Erythroblast (primary cell): Measurements from ENCODE around the gene TEKTIP1.
"Not testable (repeated sequence)": the region's sequence is repeated elsewhere in the genome, so short reads cannot be mapped to it uniquely, and the experiment has no call there.

Experiments used
- DNase-seq, 2 experiments: peaks; one replicate each; lab custom pipeline; 2025; lab: John Stamatoyannopoulos, UW
- GATA1 ChIP-seq: IDR thresholded peaks from 2 replicates; pipeline ENCODE4 v1.6.1; 2011; ENCODE audit warnings: low read depth, mild to moderate bottlenecking, control low read depth, low read length, moderate library complexity
- POLR2A ChIP-seq: IDR thresholded peaks from 2 replicates; pipeline ENCODE4 v1.6.1; 2011; ENCODE audit warnings: mild to moderate bottlenecking, low read length

Gene TEKTIP1

DNA sequence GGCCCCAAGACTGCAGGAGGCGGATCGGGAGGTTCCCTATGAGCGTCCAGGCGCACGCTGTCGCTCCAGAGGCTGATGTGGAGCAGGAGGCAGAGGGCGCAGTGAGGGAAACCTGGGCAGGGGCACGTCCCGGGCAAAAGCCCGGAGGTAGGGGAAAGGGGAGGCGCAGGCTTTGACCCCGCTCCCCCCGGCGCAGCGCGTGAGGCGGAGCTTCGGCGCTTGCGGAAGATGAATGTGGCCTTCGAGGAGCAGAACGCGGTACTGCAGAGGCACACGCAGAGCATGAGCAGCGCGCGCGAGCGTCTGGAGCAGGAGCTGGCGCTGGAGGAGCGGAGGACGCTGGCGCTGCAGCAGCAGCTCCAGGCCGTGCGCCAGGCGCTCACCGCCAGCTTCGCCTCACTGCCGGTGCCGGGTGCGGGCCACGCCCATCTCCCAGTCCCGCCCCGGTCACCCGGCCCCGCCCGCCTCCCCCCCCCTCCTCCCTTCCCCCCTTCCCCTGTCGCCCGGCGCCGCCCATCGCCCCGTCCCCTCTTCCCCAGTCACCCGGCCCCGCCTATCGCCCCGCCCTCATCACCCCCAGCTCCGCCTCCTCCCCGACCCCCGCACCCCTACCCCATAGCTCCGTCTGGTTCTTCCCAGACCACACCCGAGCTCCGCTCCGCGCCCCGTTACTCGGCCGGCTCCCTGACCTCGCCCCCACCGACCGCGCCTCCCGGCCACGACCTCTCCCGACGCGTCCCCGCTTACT lies 37.9 kb downstream of the TEKTIP1 start:
- peak; percentile 53 to 66 for DNase-seq

DNA sequence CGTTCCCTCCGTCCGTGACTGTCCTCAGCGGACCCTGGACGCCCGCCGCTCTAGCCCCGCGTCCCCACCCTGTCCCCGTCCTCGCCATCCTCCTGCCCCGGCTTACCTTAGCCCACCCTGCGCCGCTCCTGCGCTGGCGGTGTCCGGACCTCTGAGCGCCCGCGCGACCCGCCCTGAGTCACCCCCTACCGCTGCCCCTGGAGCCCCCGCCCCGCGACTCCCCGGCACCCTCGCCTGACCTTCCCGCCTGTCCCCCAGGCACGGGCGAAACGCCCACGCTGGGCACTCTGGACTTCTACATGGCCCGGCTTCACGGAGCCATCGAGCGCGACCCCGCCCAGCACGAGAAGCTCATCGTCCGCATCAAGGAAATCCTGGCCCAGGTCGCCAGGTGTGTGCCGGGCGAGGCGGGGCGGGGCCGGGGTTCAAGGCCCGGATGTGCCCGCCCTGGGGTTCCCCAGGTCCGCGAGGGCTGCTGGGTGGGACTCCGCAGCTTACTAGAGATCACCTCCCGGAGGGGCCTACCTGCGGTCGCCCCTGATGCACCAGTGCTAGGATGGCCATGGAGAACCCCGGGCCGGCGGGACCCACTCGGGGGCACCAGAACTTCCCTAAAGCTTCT lies 38.9 kb downstream of the TEKTIP1 start:
- TF ChIP-seq GATA1, result no peak
- TF ChIP-seq POLR2A, result no peak
- DNase-seq, result no peak

More for the DNA sequence above, 37.9 kb downstream of the TEKTIP1 start:
- TF ChIP-seq POLR2A (no peak), GATA1 (no peak)

DNA sequence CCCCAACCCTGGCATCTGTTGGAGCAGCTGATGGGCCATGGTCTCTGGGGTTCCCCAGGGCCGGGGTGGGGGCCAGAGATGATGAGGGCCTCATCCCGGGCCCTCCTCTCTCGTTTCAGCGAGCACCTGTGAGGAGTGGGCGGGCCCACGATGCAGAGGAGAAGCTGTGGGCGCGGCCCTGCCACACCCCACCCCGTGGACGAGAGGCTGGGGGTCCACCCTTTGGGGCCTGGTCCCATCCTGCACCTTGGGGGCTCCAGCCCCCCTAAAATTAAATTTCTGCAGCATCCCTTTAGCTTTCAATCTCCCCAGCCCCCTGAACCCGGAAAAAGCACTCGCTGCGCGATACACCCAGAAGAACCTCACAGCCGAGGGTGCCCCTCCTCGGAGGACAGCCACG lies 39.4 kb downstream of the TEKTIP1 start:
- no peak for TF ChIP-seq POLR2A
- TF ChIP-seq GATA1, result no peak

GRCh38 chr19:3580156-3580934 lies 41.4 kb downstream of the TEKTIP1 start:
- TF ChIP-seq GATA1, result no peak
- TF ChIP-seq POLR2A, result no peak
- DNase-seq, result no peak

More for the DNA sequence above, 39.4 kb downstream of the TEKTIP1 start:
- no peak for DNase-seq

DNA sequence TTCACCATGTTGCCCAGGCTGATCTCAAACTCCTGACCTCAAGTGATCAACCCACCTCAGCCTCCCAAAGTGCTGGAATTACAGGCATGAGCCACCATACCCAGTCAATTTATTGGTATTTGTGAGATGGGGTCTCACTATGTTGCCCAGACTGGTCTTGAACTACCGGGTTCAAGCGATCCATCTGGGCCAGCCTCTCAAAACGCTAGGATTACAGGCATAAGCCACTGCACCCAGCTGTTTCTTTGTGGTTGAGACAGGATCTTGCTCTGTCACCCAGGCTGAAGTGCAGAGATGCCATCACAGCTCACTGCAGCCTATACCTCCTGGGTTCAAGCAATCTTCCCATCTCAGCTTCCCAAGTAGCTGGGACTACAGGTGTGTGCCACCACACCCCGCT lies 42.8 kb downstream of the TEKTIP1 start:
- not testable (repeated sequence) for DNase-seq

GRCh38 chr19:3584036-3584802 lies 45.2 kb downstream of the TEKTIP1 start:
- DNase-seq, result not testable (repeated sequence)

GRCh38 chr19:3585301-3586126 lies 46.5 kb downstream of the TEKTIP1 start, which contains the start of gene GIPC3:
Gene GIPC3 (plus strand): TSS chr19:3585478. CDS start chr19:3585598, 120 bp downstream.
- TF ChIP-seq GATA1, result no peak
- TF ChIP-seq POLR2A, result no peak
- DNase-seq, result no peak

GRCh38 chr19:3586127-3586626 lies 47.2 kb downstream of the TEKTIP1 start:
- peak in 1 of 2 experiments; percentile 22 for DNase-seq
- no peak for TF ChIP-seq GATA1
- no peak for TF ChIP-seq POLR2A

DNA sequence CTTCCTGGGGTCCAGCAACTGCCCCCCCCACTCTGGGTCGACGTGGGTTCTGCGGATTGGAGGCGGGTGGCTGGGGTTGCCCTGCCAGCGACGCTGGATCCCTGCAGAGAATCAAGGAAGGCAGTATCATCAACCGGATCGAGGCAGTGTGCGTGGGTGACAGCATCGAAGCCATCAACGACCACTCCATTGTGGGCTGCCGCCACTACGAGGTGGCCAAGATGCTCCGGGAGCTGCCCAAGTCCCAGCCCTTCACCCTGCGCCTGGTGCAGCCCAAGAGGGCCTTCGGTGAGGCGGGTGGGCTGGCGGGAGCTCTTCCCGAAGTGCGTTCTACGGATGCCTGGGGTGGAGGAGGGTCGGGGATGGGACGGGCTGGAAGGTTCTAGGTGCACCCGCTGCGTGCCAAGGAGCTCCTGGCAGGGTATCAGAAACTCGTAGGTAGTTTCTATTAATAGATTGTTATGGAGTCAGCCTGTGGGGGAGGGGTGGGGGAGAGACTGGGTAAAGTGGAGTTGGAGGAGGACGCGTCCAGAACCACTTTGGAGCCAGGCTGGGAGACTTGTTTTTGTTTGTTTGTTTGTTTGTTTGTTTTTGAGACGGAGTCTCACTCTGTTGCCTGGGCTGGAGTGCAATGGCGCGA lies 47.9 kb downstream of the TEKTIP1 start:
- DNase-seq, result no peak
- no peak for TF ChIP-seq GATA1
- no peak for TF ChIP-seq POLR2A

DNA sequence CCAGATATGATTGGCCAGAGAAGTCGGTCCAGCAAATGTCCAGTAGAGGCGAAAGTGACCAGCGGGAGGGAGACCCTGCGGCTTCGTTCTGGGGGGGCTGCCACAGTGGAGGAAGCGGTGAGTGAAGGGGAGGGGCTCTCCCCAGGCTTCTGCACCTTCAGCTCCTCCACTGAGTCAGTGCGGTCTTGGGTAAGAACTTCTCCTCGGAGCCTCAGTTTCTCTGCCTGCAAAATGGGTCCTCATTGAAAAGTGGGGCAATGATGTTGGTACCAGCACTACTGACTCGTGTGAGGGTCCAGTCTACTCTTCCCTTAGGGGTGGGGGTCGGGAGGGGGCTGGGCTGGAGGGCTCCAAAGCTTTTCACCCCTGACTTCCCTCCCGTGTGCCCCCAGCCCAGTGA lies 50.5 kb downstream of the TEKTIP1 start:
- no peak for DNase-seq
- TF ChIP-seq POLR2A (no peak), GATA1 (no peak)

DNA sequence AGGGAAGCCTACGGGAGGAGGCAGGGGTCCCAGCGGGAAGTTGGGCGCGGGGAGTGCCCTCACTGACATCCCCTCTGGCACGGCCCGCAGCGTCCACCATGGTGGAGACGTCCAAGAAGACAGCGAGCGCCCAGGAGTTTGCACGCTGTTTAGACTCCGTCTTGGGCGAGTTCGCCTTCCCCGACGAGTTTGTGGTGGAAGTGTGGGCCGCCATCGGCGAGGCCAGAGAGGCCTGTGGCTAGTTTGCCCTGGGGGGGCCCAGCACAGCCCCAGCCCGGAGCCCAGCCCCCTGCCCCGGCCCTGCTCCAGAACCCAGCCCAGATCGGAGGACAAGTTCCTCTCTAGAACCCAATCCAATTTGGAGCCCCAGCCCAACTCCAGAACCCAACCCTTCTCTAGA lies 51.0 kb downstream of the TEKTIP1 start:
- no peak for DNase-seq
- TF ChIP-seq POLR2A (no peak), GATA1 (no peak)

GRCh38 chr19:3590991-3591659 lies 52.2 kb downstream of the TEKTIP1 start:
- DNase-seq, result no peak
- TF ChIP-seq POLR2A (no peak), GATA1 (no peak)
